Neural cell (in vitro differentiated cells): ENCODE measurements around the gene RNU6-1.

ENCODE experiments used
- CTCF ChIP-seq: fragments of 450-650 bp; IDR thresholded peaks from 2 replicates; pipeline ENCODE4 v1.5.1; 2014; ENCODE audit warnings: antibody characterized with exemption, mild to moderate bottlenecking, moderate library complexity; ENCODE audit not compliant: poor library complexity, severe bottlenecking
- EP300 ChIP-seq: fragments of 450-650 bp; conservative IDR thresholded peaks from 2 replicates; pipeline ENCODE4 v1.6.1; 2014; ENCODE audit warnings: antibody characterized with exemption, mild to moderate bottlenecking, moderate library complexity; ENCODE audit not compliant: poor library complexity, severe bottlenecking
- EZH2 ChIP-seq: fragments of 200-600, 300-800 bp; shearing (Covaris generic), sonication (generic); IDR thresholded peaks from 2 replicates; pipeline ENCODE4 v1.6.1; 2014; ENCODE audit warnings: antibody characterized with exemption, low read length, borderline replicate concordance, mild to moderate bottlenecking; ENCODE audit not compliant: insufficient read depth, poor library complexity, severe bottlenecking
- POLR2AphosphoS5 ChIP-seq: IDR thresholded peaks from 2 replicates; pipeline ENCODE4 v1.6.1; 2012
- REST ChIP-seq: IDR thresholded peaks from 2 replicates; pipeline ENCODE4 v1.6.1; 2012; ENCODE audit warnings: borderline replicate concordance
- TAF1 ChIP-seq: IDR thresholded peaks from 2 replicates; pipeline ENCODE4 v1.6.1; 2012; ENCODE audit warnings: low read depth

GRCh38 chr15:67796196-67797127 is 43.4 kb downstream of the RNU6-1 start:
- TF ChIP-seq CTCF (no peak), REST (no peak), EZH2 (no peak), EP300 (no peak), POLR2AphosphoS5 (no peak), TAF1 (no peak)
